OCI-LY1 (cell line): ENCODE results near the gene HOXA5.

Experiments
- H2AFZ ChIP-seq: fragments of 200-600 bp; sonication (generic), shearing (Covaris generic); 2 replicates; pipeline ENCODE4 v1.6.0; 2014; ENCODE audit warnings: antibody characterized with exemption, mild to moderate bottlenecking, low read length
- H3F3A ChIP-seq: fragments of 200-600 bp; sonication (generic), shearing (Covaris generic); 2 replicates; pipeline ENCODE4 v1.6.0; 2014; ENCODE audit warnings: mild to moderate bottlenecking, antibody characterized with exemption, low read length, moderate library complexity; ENCODE audit not compliant: insufficient read depth
- H3K27ac ChIP-seq: fragments of 200-600 bp; sonication (generic); 2 replicates; pipeline ENCODE4 v1.5.1; 2014; ENCODE audit warnings: low read length, mixed run types, mild to moderate bottlenecking, low read depth; ENCODE audit not compliant: poor library complexity, severe bottlenecking
- H3K27me3 ChIP-seq: fragments of 200-600 bp; sonication (generic); 2 replicates; pipeline ENCODE4 v1.6.0; 2014; ENCODE audit warnings: antibody characterized with exemption, mild to moderate bottlenecking, low read length, moderate library complexity; ENCODE audit not compliant: insufficient read depth
- H3K36me3 ChIP-seq: fragments of 200-600 bp; sonication (generic); 2 replicates; pipeline ENCODE4 v1.6.1; 2014; ENCODE audit warnings: mild to moderate bottlenecking, antibody characterized with exemption, low read length, moderate library complexity, mixed read lengths; ENCODE audit not compliant: insufficient read depth
- H3K4me1 ChIP-seq: fragments of 200-600 bp; sonication (generic); 2 replicates; pipeline ENCODE4 v1.5.1; 2014; ENCODE audit warnings: mild to moderate bottlenecking, low read length, moderate library complexity; ENCODE audit not compliant: insufficient read depth, severe bottlenecking
- H3K4me2 ChIP-seq: fragments of 200-600 bp; sonication (generic), shearing (Covaris generic); 2 replicates; pipeline ENCODE4 v1.6.1; 2014; ENCODE audit warnings: low read length
- H3K4me3 ChIP-seq: fragments of 200-600 bp; sonication (generic); 2 replicates; pipeline ENCODE4 v1.5.1; 2014; ENCODE audit warnings: low read length, low read depth, mild to moderate bottlenecking, mixed read lengths; ENCODE audit not compliant: poor library complexity, severe bottlenecking
- H3K79me2 ChIP-seq: fragments of 200-600 bp; shearing (Covaris generic); 2 replicates; pipeline ENCODE4 v1.6.1; 2016; ENCODE audit warnings: mixed run types, low read length, mixed read lengths; ENCODE audit not compliant: insufficient read depth
- H3K9ac ChIP-seq: fragments of 200-600 bp; sonication (generic), shearing (Covaris generic); 2 replicates; pipeline ENCODE4 v1.6.1; 2014; ENCODE audit warnings: mild to moderate bottlenecking, low read length, mixed read lengths
- H3K9me2 ChIP-seq: fragments of 200-600 bp; sonication (generic), shearing (Covaris generic); 2 replicates; pipeline ENCODE4 v1.6.1; 2014; ENCODE audit warnings: low read depth, mild to moderate bottlenecking, low read length, mixed read lengths
- H3K9me3 ChIP-seq: fragments of 200-600 bp; shearing (Covaris generic); 2 replicates; pipeline ENCODE4 v1.6.1; 2014; ENCODE audit warnings: low read length, mixed read lengths
- H4K20me1 ChIP-seq: fragments of 200-600 bp; sonication (generic), shearing (Covaris generic); 2 replicates; pipeline ENCODE4 v1.6.0; 2016; ENCODE audit warnings: mild to moderate bottlenecking, low read length; ENCODE audit not compliant: insufficient read depth
- EZH2 ChIP-seq: fragments of 200-600 bp; sonication (generic), shearing (Covaris generic); IDR thresholded peaks from 2 replicates; pipeline ENCODE4 v1.8.0; 2017; ENCODE audit warnings: borderline replicate concordance, mixed run types, mild to moderate bottlenecking, antibody characterized with exemption, low read length, moderate library complexity, mixed read lengths
- TF ChIP-seq, protein P1 (sequence below): fragments of 200-600 bp; sonication (generic), shearing (Covaris generic); IDR thresholded peaks from 2 replicates; pipeline ENCODE4 v1.5.1; 2017; ENCODE audit warnings: mild to moderate bottlenecking, antibody characterized with exemption, low read length, moderate library complexity, mixed read lengths

The HOXA5 gene

GRCh38 chr7:27124902-27125689 lies 18.4 kb downstream of the HOXA5 start:
- Histone ChIP-seq H3K9ac (no peak overlapping the region), H3K4me3 (no peak overlapping the region), H3K9me2 (no peaks in the 10 kb centered on the region), H3F3A (no peaks in the 10 kb centered on the region), H3K79me2 (no peaks in the 10 kb centered on the region), H3K36me3 (no peaks in the 10 kb centered on the region), H3K27ac (no peak overlapping the region), H3K4me1 (no peaks in the 10 kb centered on the region), H3K27me3 (no peaks in the 10 kb centered on the region; the same call in 1 of the 2 replicates), H2AFZ (no peak overlapping the region), H3K4me2 (no peak overlapping the region), H3K9me3 (no peaks in the 10 kb centered on the region), H4K20me1 (no peaks in the 10 kb centered on the region)
- TF ChIP-seq, protein P1, sequence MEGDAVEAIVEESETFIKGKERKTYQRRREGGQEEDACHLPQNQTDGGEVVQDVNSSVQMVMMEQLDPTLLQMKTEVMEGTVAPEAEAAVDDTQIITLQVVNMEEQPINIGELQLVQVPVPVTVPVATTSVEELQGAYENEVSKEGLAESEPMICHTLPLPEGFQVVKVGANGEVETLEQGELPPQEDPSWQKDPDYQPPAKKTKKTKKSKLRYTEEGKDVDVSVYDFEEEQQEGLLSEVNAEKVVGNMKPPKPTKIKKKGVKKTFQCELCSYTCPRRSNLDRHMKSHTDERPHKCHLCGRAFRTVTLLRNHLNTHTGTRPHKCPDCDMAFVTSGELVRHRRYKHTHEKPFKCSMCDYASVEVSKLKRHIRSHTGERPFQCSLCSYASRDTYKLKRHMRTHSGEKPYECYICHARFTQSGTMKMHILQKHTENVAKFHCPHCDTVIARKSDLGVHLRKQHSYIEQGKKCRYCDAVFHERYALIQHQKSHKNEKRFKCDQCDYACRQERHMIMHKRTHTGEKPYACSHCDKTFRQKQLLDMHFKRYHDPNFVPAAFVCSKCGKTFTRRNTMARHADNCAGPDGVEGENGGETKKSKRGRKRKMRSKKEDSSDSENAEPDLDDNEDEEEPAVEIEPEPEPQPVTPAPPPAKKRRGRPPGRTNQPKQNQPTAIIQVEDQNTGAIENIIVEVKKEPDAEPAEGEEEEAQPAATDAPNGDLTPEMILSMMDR = no peak
- no peak for TF ChIP-seq EZH2

- Histone ChIP-seq H3K9me2 (no peaks in the 10 kb centered on the region), H3K27me3 (no peaks in the 10 kb centered on the region; the same call in 1 of the 2 replicates), H3K9ac (no peak overlapping the region), H3K4me1 (no peaks in the 10 kb centered on the region), H3K27ac (no peak overlapping the region), H3K36me3 (no peaks in the 10 kb centered on the region), H3K9me3 (no peaks in the 10 kb centered on the region), H4K20me1 (no peaks in the 10 kb centered on the region), H3K79me2 (no peaks in the 10 kb centered on the region), H3K4me2 (no peak overlapping the region), H2AFZ (no peak overlapping the region), H3K4me3 (no peak overlapping the region), H3F3A (no peaks in the 10 kb centered on the region)
- TF ChIP-seq EZH2 = no peak
- TF ChIP-seq, protein P1 = no peak
Measured at GRCh38 chr7:27124096-27124901, 19.2 kb downstream of the HOXA5 start.

- no peaks in the 10 kb centered on the region for H3F3A ChIP-seq
- no peaks in the 10 kb centered on the region for H4K20me1 ChIP-seq
Measured at GRCh38 chr7:27123477-27124053, 19.9 kb downstream of the HOXA5 start.

More at GRCh38 chr7:27123477-27124053, 19.9 kb downstream of the HOXA5 start:
- Histone ChIP-seq H3K27ac (no peak overlapping the region), H3K27me3 (no peaks in the 10 kb centered on the region; the same call in 1 of the 2 replicates), H3K4me3 (no peak overlapping the region), H3K4me2 (no peak overlapping the region), H2AFZ (no peak overlapping the region), H3K9me3 (no peaks in the 10 kb centered on the region), H3K4me1 (no peaks in the 10 kb centered on the region), H3K9me2 (no peaks in the 10 kb centered on the region), H3K36me3 (no peaks in the 10 kb centered on the region), H3K9ac (no peak overlapping the region), H3K79me2 (no peaks in the 10 kb centered on the region)
- TF ChIP-seq, protein P1 = no peak
- no peak for TF ChIP-seq EZH2
